GM12878 (cell line): ENCODE data around the gene C1R. TPM values are rescaled to one million over a fixed set of nuclear protein-coding genes. Genes with fewer than 3 reads are reported as not detected.
A peak's percentile ranks its signal among the peaks of the same experiment; 100 is the strongest.

Experiments used
- ATAC-seq: fragments of 200-7000 bp; cut with Tn5 transposase; 3 replicates; pipeline ENCODE4 v1.9.1; 2020; ENCODE audit warnings: mild to moderate bottlenecking, moderate library complexity
- BruUV-seq: library from RNA; stranded (reverse); fragments of 400-500 nt; replicated peaks from 2 replicates; lab custom pipeline; 2021; lab: Mats Ljungman, UMichigan
- CTCF ChIA-PET: fragments of 300-600 bp; sonication (Branson Sonifier 250); formaldehyde crosslinking; extraction: SDS; loops from one replicate; lab custom pipeline; 2021; ENCODE audit warnings: inconsistent platforms; lab: Yijun Ruan, JAX
- POLR2A ChIA-PET: fragments of 350-600 bp; formaldehyde crosslinking; extraction: SDS; loops from one replicate; lab custom pipeline; 2021; ENCODE audit warnings: inconsistent platforms; lab: Charles Lee
- RAD21 ChIA-PET: fragments of 300-600 bp; sonication (Branson Sonifier 250); formaldehyde crosslinking; loops from one replicate; lab custom pipeline; 2023; ENCODE audit warnings: antibody characterized with exemption; ENCODE audit not compliant: unreplicated experiment; lab: Charles Lee
- SMC1A ChIA-PET: fragments of 300-600 bp; sonication (Branson Sonifier 250); formaldehyde crosslinking; loops from one replicate; lab custom pipeline; 2023; ENCODE audit not compliant: unreplicated experiment, uncharacterized antibody; lab: Charles Lee
- DNase-seq: peaks from one replicate; pipeline ENCODE4 v3.0.0-alpha.2; 2011; ENCODE audit warnings: low read depth, low spot score
- FAIRE-seq: peaks from 3 replicates; lab custom pipeline; 2011; peaks lifted over from hg19 to GRCh38; lab: Jason Lieb, UNC
- H2AFZ ChIP-seq: 2 replicates; pipeline ENCODE4 v1.6.0; 2011; ENCODE audit warnings: low read depth, low read length, control low read depth; ENCODE audit not compliant: control insufficient read depth
- H3K27ac ChIP-seq: 2 replicates; pipeline ENCODE4 v1.5.1; 2011; ENCODE audit warnings: control low read depth; ENCODE audit not compliant: control insufficient read depth, insufficient read depth
- H3K27me3 ChIP-seq, 2 experiments: replicated peaks in 1 of 2; 2 replicates each; pipeline versions ENCODE4 v1.6.0 to v1.6.1; 2011; ENCODE audit warnings: low read length in 1 of 2; ENCODE audit not compliant: control insufficient read depth in 2 of 2, insufficient read depth in 2 of 2
- H3K36me3 ChIP-seq, 2 experiments: 2 replicates each; pipeline ENCODE4 v1.5.1; 2011; ENCODE audit warnings: low read length in 1 of 2; ENCODE audit not compliant: control insufficient read depth in 2 of 2, insufficient read depth in 2 of 2
- H3K4me1 ChIP-seq: 2 replicates; pipeline ENCODE4 v1.6.1; 2011; ENCODE audit warnings: mild to moderate bottlenecking, low read length, moderate library complexity, mixed read lengths; ENCODE audit not compliant: control insufficient read depth, insufficient read depth
- H3K4me2 ChIP-seq: 2 replicates; pipeline ENCODE4 v1.6.0; 2011; ENCODE audit warnings: control low read depth; ENCODE audit not compliant: control insufficient read depth, insufficient read depth
- H3K4me3 ChIP-seq: fragments of 200-600 bp; sonication (generic); 2 replicates; pipeline ENCODE4 v1.5.1; 2016
- H3K79me2 ChIP-seq: 2 replicates; pipeline ENCODE4 v1.6.0; 2011; ENCODE audit warnings: low read length; ENCODE audit not compliant: control insufficient read depth, insufficient read depth
- H3K9ac ChIP-seq: 2 replicates; pipeline ENCODE4 v1.8.0; 2011; ENCODE audit warnings: low read length, control low read depth, mixed read lengths; ENCODE audit not compliant: control insufficient read depth, insufficient read depth
- H3K9me3 ChIP-seq: replicated peaks from 3 replicates; pipeline ENCODE4 v1.5.1; 2011; ENCODE audit warnings: mild to moderate bottlenecking, low read length; ENCODE audit not compliant: control insufficient read depth, insufficient read depth
- H4K20me1 ChIP-seq: 2 replicates; pipeline ENCODE4 v1.6.0; 2011; ENCODE audit not compliant: control insufficient read depth, insufficient read depth
- ASH2L ChIP-seq: fragments of 300-600, 200-600 bp; sonication (generic); IDR thresholded peaks from 2 replicates; pipeline ENCODE4 v1.6.1; 2017; ENCODE audit warnings: low read depth, mild to moderate bottlenecking, borderline replicate concordance
- BACH1 ChIP-seq: fragments of 450-650 bp; IDR thresholded peaks from 2 replicates; pipeline ENCODE4 v1.6.1; 2017; ENCODE audit warnings: mild to moderate bottlenecking, borderline replicate concordance
- BMI1 ChIP-seq: fragments of 450-650 bp; IDR thresholded peaks from 2 replicates; pipeline ENCODE4 v1.6.1; 2016; ENCODE audit warnings: mild to moderate bottlenecking, moderate library complexity, borderline replicate concordance
- CHD4 ChIP-seq: fragments of 200-600 bp; sonication (generic); IDR thresholded peaks from 2 replicates; pipeline ENCODE4 v1.6.1; 2016; ENCODE audit warnings: mild to moderate bottlenecking
- EED ChIP-seq: sonication (generic); IDR thresholded peaks from 2 replicates; pipeline ENCODE4 v1.6.1; 2016; ENCODE audit warnings: antibody characterized with exemption, low read depth
- GABPA ChIP-seq: IDR thresholded peaks from 2 replicates; pipeline ENCODE4 v1.6.1; 2014; ENCODE audit warnings: antibody characterized with exemption, low read depth, mild to moderate bottlenecking, inconsistent platforms
- HDAC2 ChIP-seq: fragments of 200-600 bp; sonication (generic); IDR thresholded peaks from 2 replicates; pipeline ENCODE4 v1.6.1; 2017
- IKZF2 ChIP-seq, 2 experiments: fragments of 450-650 bp; IDR thresholded peaks; 2 replicates each; pipeline ENCODE4 v1.6.1; 2017; ENCODE audit warnings: mild to moderate bottlenecking in 2 of 2, moderate library complexity in 2 of 2
- MTA3 ChIP-seq: IDR thresholded peaks from 2 replicates; pipeline ENCODE4 v1.6.1; 2012; ENCODE audit warnings: low read length, inconsistent platforms, borderline replicate concordance
- NFXL1 ChIP-seq: fragments of 450-650 bp; IDR thresholded peaks from 2 replicates; pipeline ENCODE4 v1.6.1; 2017; ENCODE audit warnings: antibody characterized with exemption, mild to moderate bottlenecking, borderline replicate concordance
- NFYB ChIP-seq: IDR thresholded peaks from 2 replicates; pipeline ENCODE4 v1.6.1; 2011; ENCODE audit warnings: low read depth, mild to moderate bottlenecking, low read length, improper control_type of control experiment, moderate library complexity; ENCODE audit not compliant: insufficient read depth
- POLR2AphosphoS2 ChIP-seq: IDR thresholded peaks from 2 replicates; pipeline ENCODE4 v1.6.1; 2011; ENCODE audit warnings: low read depth, mild to moderate bottlenecking, low read length, improper control_type of control experiment, moderate library complexity
- SMARCA5 ChIP-seq: fragments of 450-650 bp; IDR thresholded peaks from 2 replicates; pipeline ENCODE4 v1.6.1; 2017; ENCODE audit warnings: mild to moderate bottlenecking
- ZNF622 ChIP-seq: fragments of 450-650 bp; IDR thresholded peaks from 2 replicates; pipeline ENCODE4 v1.6.1; 2017; ENCODE audit warnings: mild to moderate bottlenecking, inconsistent platforms
- WGBS: methylation state at CpG from one replicate; pipeline ENCODE4 v1.1.6; 2016; ENCODE audit warnings: low lambda C conversion rate; ENCODE audit not compliant: insufficient replicate concordance, insufficient coverage; ENCODE audit errors: missing lambda C conversion rate; 5-methylcytosine and 5-hydroxymethylcytosine counted together
- in situ Hi-C: fragments of 300-500 bp; cut with MboI; formaldehyde crosslinking; loops from 9 replicates; pipeline ENCODE4 v1.14.3; 2018; ENCODE audit warnings: mixed read lengths
- intact Hi-C: fragments of 100-400 bp; cut with micrococcal nuclease; formaldehyde crosslinking; loops from one replicate; pipeline ENCODE4 v1.14.2; 2022; ENCODE audit not compliant: unreplicated experiment
- polyA plus RNA-seq, 11 experiments: library from polyadenylated mRNA; depleted of rRNA in 4 of 11; unstranded in 6 of 11; stranded (reverse) in 5 of 11; fragments of >200 nt; fragmentation: Nextera tagmentation in 4 of 11; fragmentation: Illumina TruSeq in 1 of 11; extraction: Ambion mirVana in 4 of 11; extraction: Trizol in 1 of 11; gene quantifications; 1 replicate in 1 of 11; 2 replicates in 10 of 11; pipeline versions ENCODE4 v1.2.1 to v1.2.3, GENCODE V29; 2011 to 2016; ENCODE audit warnings: inconsistent platforms in 2 of 11, missing spikeins in 2 of 11, low read depth in 1 of 11
- total RNA-seq, 4 experiments: library from RNA; depleted of rRNA in 3 of 4; stranded (reverse); fragments of >200 nt in 3 of 4; fragmentation: Illumina TruSeq in 1 of 4; extraction: Trizol in 1 of 4; gene quantifications; 2 replicates each; pipeline versions ENCODE4 v1.2.1 to v1.2.3, GENCODE V29; 2013 to 2021
- TF ChIP-seq, protein P1 (sequence below): fragments of 450-650 bp; IDR thresholded peaks from 2 replicates; pipeline ENCODE4 v1.6.1; 2016; ENCODE audit warnings: mild to moderate bottlenecking, moderate library complexity, borderline replicate concordance

Gene C1R
- total and polyA plus RNA-seq, 10 of the 15 experiments (the other 5 are each of a cell fraction or from before 2014, with no cell fraction given): 0.31 to 1.9 (median 0.96) TPM; not detected in 1

GRCh38 chr12:7075518-7075917 lies 16.7 kb downstream of the C1R start:
- ATAC-seq (peak; percentile 63), FAIRE-seq (no peak), DNase-seq (no peak)
- Histone ChIP-seq H3K4me3 (no peak overlapping the region), H3K27ac (no peak overlapping the region), H4K20me1 (no peaks in the 10 kb centered on the region), H3K36me3 (no peaks in the 10 kb centered on the region), H3K27me3 (no peaks in the 10 kb centered on the region), H2AFZ (no peak overlapping the region), H3K9ac (no peak overlapping the region), H3K4me2 (no peak overlapping the region), H3K9me3 (no peaks in the 10 kb centered on the region), H3K79me2 (no peaks in the 10 kb centered on the region), H3K4me1 (no peaks in the 10 kb centered on the region)
- ChIA-PET RAD21 (interaction anchor here (1.3 kb wide), 1 partner anchor 36 kb away, joined by 4 read pairs; no protein-coding TSS in a partner anchor), CTCF (interaction anchor here (0.6 to 2.6 kb wide), 5 partner anchors 10 to 107 kb away, joined by 3 to 8 read pairs (median 4); no protein-coding TSS in a partner anchor), SMC1A (no interaction called here), POLR2A (no interaction called here)
- in situ Hi-C loops: no loop called here
- no TSS peak for BruUV-seq
- peak; percentile 41 to 42; a peak in 2 of 4 replicates for TF ChIP-seq IKZF2 (IDR thresholded peaks at IDR 0.05)
- TF ChIP-seq NFXL1: no peak
- TF ChIP-seq EED: peak; percentile 30; the same call in 1 of the 2 replicates
- 51% methylated on average over 3 of the region's 3 CpGs for WGBS
- intact Hi-C loops: no loop called here

DNA sequence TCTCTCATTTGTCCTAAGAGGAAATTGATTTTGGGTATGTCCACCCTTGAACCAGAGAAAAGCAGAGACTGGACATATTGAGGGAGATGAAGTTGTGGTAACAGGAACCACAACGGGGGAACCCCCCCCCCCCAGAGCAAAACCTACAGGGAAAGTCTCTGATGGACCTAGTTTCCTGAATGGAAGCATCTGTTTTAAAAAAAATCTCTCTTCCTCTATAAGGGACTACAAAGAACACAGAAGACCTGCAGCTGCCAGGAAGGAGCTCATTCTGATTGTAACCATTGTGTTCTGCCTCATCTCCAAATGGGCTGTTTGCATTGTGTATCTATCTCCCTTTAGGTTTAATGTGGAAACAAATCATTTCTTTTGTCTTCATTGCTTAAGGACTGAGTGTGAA lies 18.3 kb downstream of the C1R start:
- Histone ChIP-seq H3K27me3 (no peaks in the 10 kb centered on the region), H2AFZ (no peak overlapping the region), H3K9ac (no peak overlapping the region), H4K20me1 (no peaks in the 10 kb centered on the region), H3K79me2 (no peaks in the 10 kb centered on the region), H3K9me3 (no peaks in the 10 kb centered on the region), H3K4me3 (no peak overlapping the region), H3K4me1 (no peaks in the 10 kb centered on the region), H3K36me3 (no peaks in the 10 kb centered on the region), H3K27ac (no peak overlapping the region), H3K4me2 (no peak overlapping the region)
- ChIA-PET CTCF (interaction anchor here (1.1 kb wide), 1 partner anchor 39 kb away, joined by 6 read pairs; no protein-coding TSS in a partner anchor), SMC1A (no interaction called here), POLR2A (no interaction called here), RAD21 (no interaction called here)
- ATAC-seq: no peak
- no peak for DNase-seq
- FAIRE-seq: no peak
- WGBS: 0% methylated on average over 1 of the region's 1 CpG
- in situ Hi-C loops (no loop called here), intact Hi-C loops (no loop called here)
- BruUV-seq: no TSS peak
- TF ChIP-seq SMARCA5 (no peak), GABPA (no peak), BACH1 (no peak), IKZF2 (IDR thresholded peaks at IDR 0.05) (no peak), ZNF622 (no peak), POLR2AphosphoS2 (no peak), MTA3 (no peak), ASH2L (no peak), NFYB (no peak), HDAC2 (no peak), CHD4 (no peak), BMI1 (no peak)
- TF ChIP-seq, protein P1, sequence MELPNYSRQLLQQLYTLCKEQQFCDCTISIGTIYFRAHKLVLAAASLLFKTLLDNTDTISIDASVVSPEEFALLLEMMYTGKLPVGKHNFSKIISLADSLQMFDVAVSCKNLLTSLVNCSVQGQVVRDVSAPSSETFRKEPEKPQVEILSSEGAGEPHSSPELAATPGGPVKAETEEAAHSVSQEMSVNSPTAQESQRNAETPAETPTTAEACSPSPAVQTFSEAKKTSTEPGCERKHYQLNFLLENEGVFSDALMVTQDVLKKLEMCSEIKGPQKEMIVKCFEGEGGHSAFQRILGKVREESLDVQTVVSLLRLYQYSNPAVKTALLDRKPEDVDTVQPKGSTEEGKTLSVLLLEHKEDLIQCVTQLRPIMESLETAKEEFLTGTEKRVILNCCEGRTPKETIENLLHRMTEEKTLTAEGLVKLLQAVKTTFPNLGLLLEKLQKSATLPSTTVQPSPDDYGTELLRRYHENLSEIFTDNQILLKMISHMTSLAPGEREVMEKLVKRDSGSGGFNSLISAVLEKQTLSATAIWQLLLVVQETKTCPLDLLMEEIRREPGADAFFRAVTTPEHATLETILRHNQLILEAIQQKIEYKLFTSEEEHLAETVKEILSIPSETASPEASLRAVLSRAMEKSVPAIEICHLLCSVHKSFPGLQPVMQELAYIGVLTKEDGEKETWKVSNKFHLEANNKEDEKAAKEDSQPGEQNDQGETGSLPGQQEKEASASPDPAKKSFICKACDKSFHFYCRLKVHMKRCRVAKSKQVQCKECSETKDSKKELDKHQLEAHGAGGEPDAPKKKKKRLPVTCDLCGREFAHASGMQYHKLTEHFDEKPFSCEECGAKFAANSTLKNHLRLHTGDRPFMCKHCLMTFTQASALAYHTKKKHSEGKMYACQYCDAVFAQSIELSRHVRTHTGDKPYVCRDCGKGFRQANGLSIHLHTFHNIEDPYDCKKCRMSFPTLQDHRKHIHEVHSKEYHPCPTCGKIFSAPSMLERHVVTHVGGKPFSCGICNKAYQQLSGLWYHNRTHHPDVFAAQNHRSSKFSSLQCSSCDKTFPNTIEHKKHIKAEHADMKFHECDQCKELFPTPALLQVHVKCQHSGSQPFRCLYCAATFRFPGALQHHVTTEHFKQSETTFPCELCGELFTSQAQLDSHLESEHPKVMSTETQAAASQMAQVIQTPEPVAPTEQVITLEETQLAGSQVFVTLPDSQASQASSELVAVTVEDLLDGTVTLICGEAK: no peak
